Skeletal muscle cell (primary cell): Measurements from ENCODE around the gene RPL14.

Source experiments
- DNase-seq: peaks from one replicate; pipeline ENCODE4 v3.0.0-alpha.2; 2010; ENCODE audit warnings: low read depth
- H3K4me3 ChIP-seq: 2 replicates; pipeline ENCODE4 v1.5.1; 2011; ENCODE audit warnings: low read depth, mild to moderate bottlenecking, control low read depth, low read length, moderate library complexity

The RPL14 gene

GRCh38 chr3:40456940-40457823 lies at the start of gene RPL14:
Gene RPL14 (plus strand): TSS chr3:40457339. CDS start chr3:40457472, 133 bp downstream.
- H3K4me3 ChIP-seq, result peak within 1 kb of the TSS; percentile 97
- peak; percentile 90 for DNase-seq

GRCh38 chr3:40407611-40408010 lies 49.5 kb upstream of the RPL14 start:
- DNase-seq, result no peak

GRCh38 chr3:40414270-40414669 lies 42.9 kb upstream of the RPL14 start:
- H3K4me3 ChIP-seq, result no peak overlapping the region
- no peak for DNase-seq

More at GRCh38 chr3:40407611-40408010, 49.5 kb upstream of the RPL14 start:
- no peak overlapping the region for H3K4me3 ChIP-seq

GRCh38 chr3:40417845-40418543 lies 39.1 kb upstream of the RPL14 start:
- no peak for DNase-seq
- H3K4me3 ChIP-seq, result no peak overlapping the region

- DNase-seq, result no peak
- no peak overlapping the region for H3K4me3 ChIP-seq
Observed at GRCh38 chr3:40422861-40423260, 34.3 kb upstream of the RPL14 start.

GRCh38 chr3:40427045-40427669 lies 30.0 kb upstream of the RPL14 start:
- no peak overlapping the region for H3K4me3 ChIP-seq
- DNase-seq, result no peak

GRCh38 chr3:40432793-40433192 lies 24.3 kb upstream of the RPL14 start:
- H3K4me3 ChIP-seq, result no peak overlapping the region
- DNase-seq, result no peak

GRCh38 chr3:40437889-40438288 lies 19.2 kb upstream of the RPL14 start:
- DNase-seq, result no peak
- H3K4me3 ChIP-seq, result no peak overlapping the region

- DNase-seq, result no peak
- H3K4me3 ChIP-seq, result no peak overlapping the region
Observed at GRCh38 chr3:40445062-40445461, 12.1 kb upstream of the RPL14 start.

- DNase-seq, result no peak
- no peak overlapping the region for H3K4me3 ChIP-seq
Observed at GRCh38 chr3:40445880-40446279, 11.3 kb upstream of the RPL14 start.

GRCh38 chr3:40450438-40450837 lies 6.7 kb upstream of the RPL14 start:
- H3K4me3 ChIP-seq, result no peak overlapping the region
- no peak for DNase-seq

- H3K4me3 ChIP-seq, result no peak overlapping the region
- no peak for DNase-seq
Observed at GRCh38 chr3:40451551-40451950, 5.6 kb upstream of the RPL14 start.

- H3K4me3 ChIP-seq, result peak overlapping the region; percentile 66
- no peak for DNase-seq
Observed at GRCh38 chr3:40452057-40452456, 5.1 kb upstream of the RPL14 start.

GRCh38 chr3:40452562-40452875 lies 4.6 kb upstream of the RPL14 start:
- H3K4me3 ChIP-seq, result peak overlapping the region; percentile 66
- no peak for DNase-seq

GRCh38 chr3:40452876-40453730 lies 4.0 kb upstream of the RPL14 start:
- peak; percentile 96 for DNase-seq
- H3K4me3 ChIP-seq, result peak overlapping the region; percentile 66

GRCh38 chr3:40453933-40454332 lies 3.2 kb upstream of the RPL14 start:
- DNase-seq, result no peak
- peak overlapping the region; percentile 66 for H3K4me3 ChIP-seq

GRCh38 chr3:40455328-40455727 lies 1.8 kb upstream of the RPL14 start:
- H3K4me3 ChIP-seq, result no peak overlapping the region
- no peak for DNase-seq

- DNase-seq, result no peak
Observed at GRCh38 chr3:40456279-40456939, 730 bp upstream of the RPL14 start.

GRCh38 chr3:40458473-40458872 lies 1.3 kb downstream of the RPL14 start:
- DNase-seq, result no peak
- peak overlapping the region; percentile 97 for H3K4me3 ChIP-seq

More at GRCh38 chr3:40456279-40456939, 730 bp upstream of the RPL14 start:
- peak overlapping the region; percentile 97 for H3K4me3 ChIP-seq
